HL-60 (cell line): Measurements from ENCODE around the gene CAMK2D.

ENCODE experiments used
- DNase-seq, 2 experiments: peaks; one replicate each; pipeline ENCODE4 v3.0.0-alpha.2; 2010 to 2020; ENCODE audit warnings: low read depth in 1 of 2, low spot score in 1 of 2
- H3K27ac ChIP-seq: fragments of 250-450 bp; sonication (Bioruptor Pico); replicated peaks from 2 replicates; pipeline ENCODE4 v1.5.1; 2020; ENCODE audit warnings: mild to moderate bottlenecking, moderate library complexity
- H3K27me3 ChIP-seq: fragments of 250-450 bp; sonication (Bioruptor Pico); 2 replicates; pipeline ENCODE4 v1.5.1; 2021; ENCODE audit warnings: mild to moderate bottlenecking, moderate library complexity; ENCODE audit not compliant: insufficient read depth, poor library complexity, severe bottlenecking
- H3K4me3 ChIP-seq: replicated peaks from 2 replicates; pipeline ENCODE4 v1.5.1; 2011; ENCODE audit warnings: mild to moderate bottlenecking, control low read depth, low read length; ENCODE audit not compliant: insufficient read depth
- GABPA ChIP-seq: IDR thresholded peaks from 2 replicates; pipeline ENCODE4 v1.6.1; 2012; ENCODE audit warnings: low read depth
- POLR2AphosphoS5 ChIP-seq: IDR thresholded peaks from 2 replicates; pipeline ENCODE4 v1.6.1; 2012; ENCODE audit warnings: low read depth
- SPI1 ChIP-seq: IDR thresholded peaks from 2 replicates; pipeline ENCODE4 v1.6.1; 2012; ENCODE audit warnings: low read depth, mild to moderate bottlenecking, borderline replicate concordance
- TF ChIP-seq, protein P1 (sequence below): IDR thresholded peaks from one replicate; pipeline ENCODE4 v1.5.1; 2011; ENCODE audit warnings: low read length, control low read depth, inconsistent platforms; ENCODE audit not compliant: insufficient read depth
- TF ChIP-seq, protein P2 (sequence below): IDR thresholded peaks from 2 replicates; pipeline ENCODE4 v1.6.1; 2012; ENCODE audit warnings: low read depth; ENCODE audit not compliant: insufficient replicate concordance

The CAMK2D gene

DNA sequence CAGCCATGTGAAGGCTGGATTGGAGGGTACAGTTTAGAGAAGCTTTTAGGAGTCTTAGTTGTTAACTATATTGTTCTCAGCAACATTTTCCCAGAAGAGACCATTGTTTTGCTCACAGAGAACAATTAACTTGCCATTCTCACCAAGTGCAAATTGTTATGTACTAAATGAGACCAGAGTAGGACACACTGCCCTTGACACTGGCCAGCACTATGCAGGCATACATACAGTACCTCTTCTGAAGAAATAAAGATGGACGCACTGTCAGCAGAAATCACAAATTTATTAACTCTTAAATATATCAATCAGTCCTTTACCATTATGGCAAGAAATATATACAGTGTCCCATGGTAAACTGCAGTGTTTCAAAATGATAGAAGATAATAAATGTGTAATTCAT is 309.4 kb downstream of the CAMK2D start:
- H3K4me3 ChIP-seq: no peak overlapping the region
- TF ChIP-seq, protein P1, sequence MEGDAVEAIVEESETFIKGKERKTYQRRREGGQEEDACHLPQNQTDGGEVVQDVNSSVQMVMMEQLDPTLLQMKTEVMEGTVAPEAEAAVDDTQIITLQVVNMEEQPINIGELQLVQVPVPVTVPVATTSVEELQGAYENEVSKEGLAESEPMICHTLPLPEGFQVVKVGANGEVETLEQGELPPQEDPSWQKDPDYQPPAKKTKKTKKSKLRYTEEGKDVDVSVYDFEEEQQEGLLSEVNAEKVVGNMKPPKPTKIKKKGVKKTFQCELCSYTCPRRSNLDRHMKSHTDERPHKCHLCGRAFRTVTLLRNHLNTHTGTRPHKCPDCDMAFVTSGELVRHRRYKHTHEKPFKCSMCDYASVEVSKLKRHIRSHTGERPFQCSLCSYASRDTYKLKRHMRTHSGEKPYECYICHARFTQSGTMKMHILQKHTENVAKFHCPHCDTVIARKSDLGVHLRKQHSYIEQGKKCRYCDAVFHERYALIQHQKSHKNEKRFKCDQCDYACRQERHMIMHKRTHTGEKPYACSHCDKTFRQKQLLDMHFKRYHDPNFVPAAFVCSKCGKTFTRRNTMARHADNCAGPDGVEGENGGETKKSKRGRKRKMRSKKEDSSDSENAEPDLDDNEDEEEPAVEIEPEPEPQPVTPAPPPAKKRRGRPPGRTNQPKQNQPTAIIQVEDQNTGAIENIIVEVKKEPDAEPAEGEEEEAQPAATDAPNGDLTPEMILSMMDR: no peak
- TF ChIP-seq, protein P2, sequence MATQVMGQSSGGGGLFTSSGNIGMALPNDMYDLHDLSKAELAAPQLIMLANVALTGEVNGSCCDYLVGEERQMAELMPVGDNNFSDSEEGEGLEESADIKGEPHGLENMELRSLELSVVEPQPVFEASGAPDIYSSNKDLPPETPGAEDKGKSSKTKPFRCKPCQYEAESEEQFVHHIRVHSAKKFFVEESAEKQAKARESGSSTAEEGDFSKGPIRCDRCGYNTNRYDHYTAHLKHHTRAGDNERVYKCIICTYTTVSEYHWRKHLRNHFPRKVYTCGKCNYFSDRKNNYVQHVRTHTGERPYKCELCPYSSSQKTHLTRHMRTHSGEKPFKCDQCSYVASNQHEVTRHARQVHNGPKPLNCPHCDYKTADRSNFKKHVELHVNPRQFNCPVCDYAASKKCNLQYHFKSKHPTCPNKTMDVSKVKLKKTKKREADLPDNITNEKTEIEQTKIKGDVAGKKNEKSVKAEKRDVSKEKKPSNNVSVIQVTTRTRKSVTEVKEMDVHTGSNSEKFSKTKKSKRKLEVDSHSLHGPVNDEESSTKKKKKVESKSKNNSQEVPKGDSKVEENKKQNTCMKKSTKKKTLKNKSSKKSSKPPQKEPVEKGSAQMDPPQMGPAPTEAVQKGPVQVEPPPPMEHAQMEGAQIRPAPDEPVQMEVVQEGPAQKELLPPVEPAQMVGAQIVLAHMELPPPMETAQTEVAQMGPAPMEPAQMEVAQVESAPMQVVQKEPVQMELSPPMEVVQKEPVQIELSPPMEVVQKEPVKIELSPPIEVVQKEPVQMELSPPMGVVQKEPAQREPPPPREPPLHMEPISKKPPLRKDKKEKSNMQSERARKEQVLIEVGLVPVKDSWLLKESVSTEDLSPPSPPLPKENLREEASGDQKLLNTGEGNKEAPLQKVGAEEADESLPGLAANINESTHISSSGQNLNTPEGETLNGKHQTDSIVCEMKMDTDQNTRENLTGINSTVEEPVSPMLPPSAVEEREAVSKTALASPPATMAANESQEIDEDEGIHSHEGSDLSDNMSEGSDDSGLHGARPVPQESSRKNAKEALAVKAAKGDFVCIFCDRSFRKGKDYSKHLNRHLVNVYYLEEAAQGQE: no peak
- TF ChIP-seq POLR2AphosphoS5 (no peak), SPI1 (no peak)
- H3K27me3 ChIP-seq: no peaks in the 10 kb centered on the region
- DNase-seq: no peak
- H3K27ac ChIP-seq: no peak overlapping the region

DNA sequence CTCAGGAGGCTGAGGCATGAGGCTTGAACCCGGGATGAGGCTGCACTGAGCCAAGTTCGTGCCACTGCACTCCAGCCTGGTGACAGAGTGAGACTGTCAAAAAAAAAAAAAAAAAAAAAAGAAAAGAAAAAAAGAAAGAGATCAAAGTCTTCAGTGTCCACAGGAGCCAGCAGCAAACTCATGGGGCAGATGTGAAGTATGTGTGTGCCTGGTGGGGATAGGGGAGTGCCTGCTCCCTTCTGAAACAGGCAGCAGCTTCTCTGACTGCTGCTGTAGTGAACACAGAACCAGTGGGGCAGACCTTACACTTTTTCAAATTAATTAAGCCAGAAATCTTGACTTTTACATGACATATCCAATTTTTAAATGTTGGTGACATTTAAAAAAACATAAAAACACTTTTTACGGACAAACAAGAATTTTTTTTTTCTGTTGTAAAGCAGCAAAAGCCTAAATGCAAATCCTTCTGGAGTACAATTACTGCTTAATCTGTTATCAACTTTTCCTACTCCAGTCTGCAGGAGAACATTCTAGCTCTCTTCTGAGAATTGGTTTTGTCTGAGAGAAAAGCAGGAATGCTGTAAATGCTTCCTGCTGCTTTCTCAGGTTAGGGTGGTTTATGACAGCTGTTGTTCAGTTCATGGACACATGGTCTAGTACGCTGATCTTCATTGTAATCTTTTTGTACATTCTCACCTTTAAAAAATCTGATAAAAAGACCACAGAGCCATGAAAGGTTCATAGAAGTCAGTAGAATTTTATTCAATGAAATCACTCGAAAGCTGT is 311.1 kb downstream of the CAMK2D start:
- TF ChIP-seq, protein P1: no peak
- H3K4me3 ChIP-seq: no peak overlapping the region
- no peaks in the 10 kb centered on the region for H3K27me3 ChIP-seq
- no peak overlapping the region for H3K27ac ChIP-seq
- no peak for DNase-seq

DNA sequence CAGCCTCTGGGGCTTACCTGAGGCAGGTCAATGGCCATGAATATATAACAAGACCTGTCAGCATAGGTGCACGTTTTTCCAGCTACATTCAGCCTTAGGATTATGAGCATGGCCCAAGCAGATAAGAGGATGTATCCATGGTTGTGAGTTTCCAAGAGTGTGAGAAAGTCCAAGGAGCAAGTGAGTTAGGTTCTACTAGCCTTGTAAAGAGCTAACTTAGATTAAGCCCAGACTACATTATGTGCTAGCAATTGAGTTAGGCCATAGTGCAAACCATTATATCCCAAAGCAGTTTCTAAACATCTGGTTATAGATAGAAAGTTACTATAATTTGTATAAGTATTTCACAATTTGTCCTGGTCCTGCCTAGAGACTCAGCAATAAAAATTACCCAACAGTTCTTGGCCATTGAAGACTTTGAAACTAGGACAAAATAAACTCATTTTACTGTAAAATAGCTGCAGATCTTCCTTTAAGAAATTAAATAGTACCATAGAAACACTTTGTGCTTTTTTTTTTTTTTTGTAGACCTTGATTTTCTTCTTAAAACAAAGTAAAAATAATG is 312.0 kb downstream of the CAMK2D start:
- Histone ChIP-seq H3K4me3 (no peak overlapping the region), H3K27ac (no peak overlapping the region), H3K27me3 (no peaks in the 10 kb centered on the region)
- DNase-seq: no peak
- TF ChIP-seq POLR2AphosphoS5 (no peak), GABPA (no peak), SPI1 (no peak)
- TF ChIP-seq, protein P2: no peak
- TF ChIP-seq, protein P1: no peak

DNA sequence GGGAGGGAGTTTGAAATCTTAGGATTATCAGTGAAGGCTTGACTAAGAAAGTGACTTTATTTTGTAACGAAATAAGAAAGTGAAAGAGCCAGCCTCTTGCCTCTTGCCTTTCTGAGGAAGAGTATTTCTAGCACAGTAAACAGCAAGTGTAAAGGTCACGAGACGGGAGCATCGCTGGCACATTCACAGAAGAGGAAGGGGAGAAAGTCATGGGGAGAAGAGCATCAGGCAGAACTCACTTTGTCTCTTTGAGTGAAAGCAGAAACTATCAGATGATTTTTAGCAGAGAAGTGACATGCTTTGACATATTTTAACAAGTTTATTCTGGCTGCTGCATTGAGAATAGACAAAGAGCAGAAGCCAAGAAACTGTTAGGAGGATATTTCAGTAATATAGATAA is 313.8 kb downstream of the CAMK2D start:
- DNase-seq: no peak
- TF ChIP-seq POLR2AphosphoS5 (no peak), SPI1 (no peak), GABPA (no peak)
- TF ChIP-seq, protein P1: no peak
- TF ChIP-seq, protein P2: no peak
- Histone ChIP-seq H3K4me3 (no peak overlapping the region), H3K27ac (no peak overlapping the region), H3K27me3 (no peaks in the 10 kb centered on the region)
